CD1c-positive myeloid dendritic cell (primary cell): ENCODE results near the gene CRK.
A peak's percentile ranks its signal among the peaks of the same experiment; 100 is the strongest.

Experiments used
- DNase-seq: peaks from one replicate; pipeline ENCODE4 v3.0.0-alpha.2; 2016; ENCODE audit errors: extremely low spot score

CRK gene

GRCh38 chr17:1455797-1456599, at the start of gene CRK:
CRK (minus strand) TSS chr17:1456232; CDS start chr17:1456117, 115 bp downstream.
- peak; percentile 100 for DNase-seq

DNA sequence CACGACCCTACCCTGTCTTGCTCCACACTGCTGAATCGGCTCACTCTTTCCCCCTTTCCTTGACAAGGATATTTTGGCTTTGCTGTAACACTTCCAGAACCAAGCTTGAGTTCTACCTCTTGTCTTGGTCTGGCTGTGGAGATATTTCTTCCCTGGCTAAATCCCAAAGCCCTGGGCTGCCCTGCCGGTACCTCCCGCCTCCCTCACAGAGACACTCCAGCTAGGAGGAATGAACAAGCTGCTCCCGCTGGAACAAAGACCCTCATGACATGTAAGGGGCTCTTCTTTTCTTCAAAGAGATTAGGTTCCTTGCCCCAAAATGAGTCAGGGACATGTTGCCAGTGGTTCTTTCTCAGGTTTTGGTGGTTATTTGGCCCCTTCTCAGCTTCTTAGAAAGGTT, 49.6 kb upstream of the CRK start:
- DNase-seq = no peak

- no peak for DNase-seq
Measured at GRCh38 chr17:1504866-1505265, 48.8 kb upstream of the CRK start.

- no peak for DNase-seq
Measured at GRCh38 chr17:1503699-1504098, 47.7 kb upstream of the CRK start.

- peak; percentile 45 for DNase-seq
Measured at GRCh38 chr17:1498869-1499268, 42.8 kb upstream of the CRK start.

GRCh38 chr17:1498233-1498632, 42.2 kb upstream of the CRK start:
- no peak for DNase-seq

GRCh38 chr17:1497831-1498230, 41.8 kb upstream of the CRK start:
- no peak for DNase-seq

- DNase-seq = no peak
Measured at GRCh38 chr17:1496869-1497268, 40.8 kb upstream of the CRK start.

DNA sequence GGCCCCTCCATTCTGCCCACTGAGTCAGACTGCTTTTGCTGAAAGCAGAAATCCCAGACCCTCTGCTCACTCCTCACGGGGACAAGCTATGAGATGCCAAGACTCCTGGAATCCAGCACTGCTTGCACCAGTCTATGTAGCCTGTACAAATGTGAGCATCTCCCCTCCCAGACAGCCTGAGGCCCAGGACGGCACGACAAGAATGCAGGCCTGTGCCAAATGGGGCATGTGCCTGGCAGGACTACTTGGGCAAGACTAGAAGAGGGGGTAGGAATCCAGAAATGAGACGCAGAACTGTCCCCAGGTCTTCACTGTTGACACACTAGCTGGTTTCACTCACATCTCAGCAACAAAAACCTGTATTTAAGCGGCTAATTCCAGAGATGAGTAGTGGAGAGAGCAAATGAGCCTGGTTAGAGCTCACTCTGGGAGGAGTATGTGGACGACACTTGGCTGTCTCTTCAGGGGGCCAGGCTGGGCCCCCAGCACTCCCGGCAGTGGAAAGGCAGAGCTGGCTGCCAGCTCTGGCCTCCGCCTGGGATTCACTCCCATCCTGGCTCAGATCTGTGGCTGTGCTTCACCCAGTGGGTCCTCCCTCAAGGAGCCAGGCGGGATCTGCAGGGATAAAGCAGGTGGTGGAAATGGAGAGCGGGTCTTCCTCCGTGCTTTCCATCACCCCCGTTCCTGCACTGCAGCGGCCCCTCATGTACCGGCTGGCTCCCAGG, 39.4 kb upstream of the CRK start:
- DNase-seq = no peak

DNA sequence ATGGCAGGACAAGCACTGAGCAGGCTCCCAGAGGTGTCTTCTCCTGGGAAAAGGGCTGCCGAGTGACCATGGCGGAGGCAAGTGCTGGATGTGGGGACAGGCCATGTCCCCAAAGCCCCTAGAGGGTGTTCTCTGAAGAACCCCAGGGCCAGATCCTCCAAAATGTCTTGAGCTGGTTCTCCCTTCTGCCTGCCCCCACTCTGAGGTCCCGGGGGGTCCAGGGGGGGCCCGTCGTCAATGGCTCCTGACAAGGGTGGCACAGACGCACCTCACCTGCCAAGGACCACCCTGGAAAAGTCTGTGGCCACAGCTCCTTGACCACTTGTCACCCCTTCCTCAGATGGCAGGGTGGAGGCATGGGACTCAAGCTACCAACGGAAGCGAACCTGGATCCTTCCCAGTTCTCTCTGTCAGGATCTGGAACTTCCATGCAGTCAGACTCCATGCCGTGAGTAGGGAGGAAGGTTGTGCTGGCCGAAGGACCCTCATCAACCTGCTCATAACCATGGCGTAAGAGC, 38.8 kb upstream of the CRK start:
- no peak for DNase-seq

DNA sequence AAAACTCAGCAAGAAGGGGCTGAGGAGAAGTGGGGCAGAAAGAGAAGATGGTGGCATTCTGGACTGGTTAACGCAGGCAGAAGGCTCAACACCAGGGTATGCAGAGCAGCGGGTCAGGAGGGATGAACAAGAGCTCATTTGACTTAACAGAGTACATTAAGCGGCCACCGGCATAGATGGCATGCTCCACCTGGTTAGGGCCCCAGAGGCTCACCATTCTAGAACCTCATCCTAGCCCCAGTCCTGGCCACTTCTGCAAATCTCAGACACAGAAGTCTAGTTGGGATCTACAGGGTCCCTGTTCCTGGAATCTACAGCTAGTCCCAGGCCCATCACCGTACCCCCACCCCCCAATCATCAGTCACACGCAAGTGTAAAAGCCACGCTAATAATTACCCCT, 38.2 kb upstream of the CRK start:
- DNase-seq = no peak

GRCh38 chr17:1493291-1493980, 37.4 kb upstream of the CRK start:
- peak; percentile 83 for DNase-seq

DNA sequence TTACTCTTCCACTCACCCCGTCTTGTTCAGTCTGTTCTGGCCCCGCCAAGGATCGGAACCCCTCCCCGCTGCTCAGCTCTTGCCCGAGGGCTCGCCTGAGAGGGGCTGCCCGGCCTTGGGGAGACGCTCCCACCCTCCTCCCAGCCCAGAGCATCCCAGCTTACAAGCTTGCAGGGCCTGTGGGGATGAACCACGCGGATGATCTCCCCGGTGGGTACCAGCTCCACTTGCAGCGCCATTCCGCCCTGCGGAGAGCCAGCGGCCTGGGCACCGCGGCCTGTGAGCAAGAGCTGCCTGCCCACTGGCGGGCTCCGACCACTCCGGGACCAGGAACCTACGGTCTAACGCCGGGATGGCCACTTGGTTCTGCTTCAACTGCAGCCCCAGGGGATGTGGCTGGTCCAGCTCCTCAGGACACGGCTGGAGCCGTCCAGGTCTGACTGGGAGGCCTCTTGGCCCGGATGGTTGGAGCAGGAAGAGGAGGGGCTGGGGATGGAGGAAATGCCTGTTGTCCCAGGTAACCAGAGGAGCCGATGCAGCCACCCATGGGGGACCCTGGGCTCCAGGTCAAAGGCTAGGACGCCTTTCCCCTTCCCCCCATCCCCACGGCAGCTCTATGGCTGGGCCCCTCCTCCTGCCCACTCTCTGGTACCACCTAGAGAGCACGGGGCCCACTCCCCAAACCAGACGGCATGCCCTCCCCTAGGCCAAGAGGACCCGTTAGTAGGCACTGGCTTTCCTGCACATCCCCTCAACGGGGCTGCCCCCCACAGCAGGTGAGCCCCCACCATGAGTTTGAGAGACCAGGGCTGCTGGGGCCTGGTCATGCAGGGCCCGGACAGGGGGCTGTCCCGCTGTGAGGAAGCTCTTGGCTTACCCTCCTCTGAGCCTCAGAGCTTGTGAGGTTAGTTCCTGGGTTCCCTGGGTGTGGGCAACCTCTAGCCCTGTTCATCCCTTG, 36.5 kb upstream of the CRK start, which contains the start of gene MYO1C:
Gene MYO1C, minus strand, starts transcription at position 438 of the 958 bp plus-strand sequence. Its CDS starts 199 bp downstream, at position 239.
- DNase-seq = peak; percentile 16

DNA sequence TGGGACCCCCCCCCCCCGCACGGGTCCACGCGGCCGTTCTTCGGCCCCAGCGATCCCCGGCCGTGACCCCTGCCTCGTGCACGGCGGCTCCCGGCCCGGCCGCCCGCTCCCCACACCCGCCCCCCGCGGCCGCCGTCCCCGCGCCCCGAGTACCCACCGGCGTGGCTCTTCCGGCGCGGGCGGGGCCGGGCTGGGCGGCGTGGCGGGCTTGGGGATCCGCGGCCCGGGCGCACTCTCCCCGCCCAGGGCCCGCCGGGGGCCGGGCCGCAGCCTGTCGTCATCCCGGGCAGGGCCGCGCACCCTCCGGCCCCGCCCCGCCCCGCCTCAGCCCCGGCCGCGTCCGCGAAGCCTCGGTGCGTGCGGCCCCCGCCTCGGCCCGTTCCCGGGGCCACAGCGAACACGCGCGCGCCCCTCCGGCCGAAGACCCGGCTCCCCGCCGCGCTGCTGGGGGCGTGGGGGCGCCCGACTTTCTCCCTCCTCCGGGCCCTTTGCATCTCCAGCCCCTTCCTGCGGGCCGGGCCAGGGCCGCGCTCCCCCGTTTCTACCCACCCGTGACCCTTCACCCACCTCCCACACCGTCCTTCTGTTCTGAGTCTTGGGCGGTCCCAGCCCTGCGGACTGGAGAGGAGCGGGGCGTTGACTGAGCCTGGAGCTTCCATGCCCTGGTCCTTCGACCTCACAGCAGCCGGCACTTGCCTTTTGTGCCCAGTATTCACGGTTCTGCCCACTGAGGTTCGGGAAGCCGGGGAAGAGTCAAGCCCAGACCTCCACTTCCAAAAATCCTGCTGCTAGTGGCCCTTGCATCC, 35.6 kb upstream of the CRK start:
- DNase-seq = peak; percentile 85

DNA sequence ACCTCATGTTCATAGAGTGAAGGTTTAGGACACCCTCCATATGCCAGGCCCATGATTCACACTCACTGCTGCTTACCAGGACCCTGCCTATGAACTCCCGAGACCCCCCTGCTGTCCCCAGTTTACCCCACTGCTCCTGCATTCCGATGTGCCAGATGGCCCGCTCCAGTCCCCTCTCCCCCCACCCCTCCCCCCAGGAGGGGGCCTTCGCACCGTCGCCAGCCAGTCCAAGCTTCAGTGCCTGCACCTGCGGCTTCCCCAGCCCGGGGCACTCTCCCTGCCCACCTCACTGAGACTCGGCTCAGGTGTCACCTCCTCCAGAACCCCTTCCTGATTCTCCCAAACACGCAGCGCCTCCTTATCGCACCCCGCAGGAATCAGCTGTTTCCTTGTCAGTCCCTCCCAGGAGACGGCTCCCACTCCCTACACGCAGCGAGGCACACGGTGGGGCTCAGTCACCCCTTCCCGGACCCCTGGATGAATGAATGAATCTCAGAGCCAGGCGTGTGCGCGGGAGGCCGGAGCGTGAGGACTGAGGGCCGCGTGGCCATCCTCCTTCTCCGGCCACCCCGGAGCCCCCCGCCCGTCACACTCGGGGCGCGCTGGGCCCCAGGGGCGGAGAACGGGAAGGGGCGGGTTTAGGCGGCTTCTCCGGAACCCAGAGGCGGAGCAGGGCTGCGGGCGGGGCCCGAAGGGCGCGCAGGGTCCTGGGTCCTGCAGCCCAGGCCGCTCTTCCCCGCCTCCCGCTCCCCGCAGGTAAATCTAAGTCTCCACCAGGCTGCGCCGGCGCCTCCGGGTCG, 34.8 kb upstream of the CRK start:
- peak; percentile 81 for DNase-seq

- DNase-seq = no peak
Measured at GRCh38 chr17:1488826-1489270, 32.8 kb upstream of the CRK start.

GRCh38 chr17:1487939-1488825, 32.1 kb upstream of the CRK start:
- DNase-seq = peak; percentile 88
